IMR-90 (cell line): ENCODE measurements around the gene HEPACAM.

Source experiments
- BHLHE40 ChIP-seq: fragments of 150-350 bp; IDR thresholded peaks from 2 replicates; pipeline ENCODE4 v1.6.1; 2016; ENCODE audit warnings: mild to moderate bottlenecking, low read depth, low read length
- CTCF ChIP-seq: conservative IDR thresholded peaks from 2 replicates; pipeline ENCODE4 v1.5.1; 2012; ENCODE audit warnings: mild to moderate bottlenecking, low read depth, low read length, improper control_type of control experiment
- ELK1 ChIP-seq: fragments of 150-350 bp; IDR thresholded peaks from 2 replicates; pipeline ENCODE4 v1.6.1; 2016; ENCODE audit warnings: low read depth, mild to moderate bottlenecking, low read length, moderate library complexity, borderline replicate concordance
- MAFK ChIP-seq: IDR thresholded peaks from 2 replicates; pipeline ENCODE4 v1.6.1; 2012; ENCODE audit warnings: low read depth, low read length, improper control_type of control experiment
- POLR2A ChIP-seq: IDR thresholded peaks from 2 replicates; pipeline ENCODE4 v1.6.1; 2012; ENCODE audit warnings: mild to moderate bottlenecking, low read depth, low read length
- RAD21 ChIP-seq: IDR thresholded peaks from 2 replicates; pipeline ENCODE4 v1.6.1; 2012; ENCODE audit warnings: low read length, improper control_type of control experiment
- RCOR1 ChIP-seq: IDR thresholded peaks from 2 replicates; pipeline ENCODE4 v1.6.1; 2012; ENCODE audit warnings: mild to moderate bottlenecking, low read length, improper control_type of control experiment; ENCODE audit not compliant: insufficient replicate concordance
- RFX5 ChIP-seq: IDR thresholded peaks from 2 replicates; pipeline ENCODE4 v1.8.0; 2012; ENCODE audit warnings: low read depth, mild to moderate bottlenecking, low read length, moderate library complexity
- SMC3 ChIP-seq: fragments of 150-350 bp; IDR thresholded peaks from 2 replicates; pipeline ENCODE4 v1.6.1; 2016; ENCODE audit warnings: low read depth, mild to moderate bottlenecking, antibody characterized with exemption, low read length, moderate library complexity

GRCh38 chr11:124984512-124984854, 48.6 kb upstream of the HEPACAM start:
- no peak for TF ChIP-seq BHLHE40
- no peak for TF ChIP-seq CTCF
- no peak for TF ChIP-seq SMC3
- TF ChIP-seq POLR2A, result no peak
- no peak for TF ChIP-seq ELK1
- TF ChIP-seq MAFK, result no peak
- TF ChIP-seq RCOR1, result no peak
- TF ChIP-seq RFX5, result no peak
- no peak for TF ChIP-seq RAD21
